GM13976 (cell line): ENCODE data around the gene RPS6KL1.
"Not testable (repeated sequence)": the region's sequence is repeated elsewhere in the genome, so short reads cannot be mapped to it uniquely, and the experiment has no call there.

Experiments
- DNase-seq: peaks from one replicate; pipeline ENCODE4 v3.0.0; 2012; ENCODE audit warnings: low spot score
- in situ Hi-C: fragments of 300-500 bp; cut with MboI; formaldehyde crosslinking; loops from one replicate; pipeline ENCODE4 v1.12.0; 2022; ENCODE audit warnings: low sequenced_read_pairs, mixed read lengths, inconsistent platforms; ENCODE audit not compliant: unreplicated experiment
- TF ChIP-seq, protein P1 (sequence below): IDR thresholded peaks from 2 replicates; pipeline ENCODE4 v1.5.1; 2012; ENCODE audit warnings: borderline replicate concordance, mild to moderate bottlenecking; ENCODE audit not compliant: insufficient read depth; ENCODE audit errors: extremely low read depth, missing control alignments, control extremely low read depth

RPS6KL1 gene

GRCh38 chr14:74936731-74937130, 13.7 kb upstream of the RPS6KL1 start:
- DNase-seq, result no peak
- in situ Hi-C loops, result no loop called here
- TF ChIP-seq, protein P1, sequence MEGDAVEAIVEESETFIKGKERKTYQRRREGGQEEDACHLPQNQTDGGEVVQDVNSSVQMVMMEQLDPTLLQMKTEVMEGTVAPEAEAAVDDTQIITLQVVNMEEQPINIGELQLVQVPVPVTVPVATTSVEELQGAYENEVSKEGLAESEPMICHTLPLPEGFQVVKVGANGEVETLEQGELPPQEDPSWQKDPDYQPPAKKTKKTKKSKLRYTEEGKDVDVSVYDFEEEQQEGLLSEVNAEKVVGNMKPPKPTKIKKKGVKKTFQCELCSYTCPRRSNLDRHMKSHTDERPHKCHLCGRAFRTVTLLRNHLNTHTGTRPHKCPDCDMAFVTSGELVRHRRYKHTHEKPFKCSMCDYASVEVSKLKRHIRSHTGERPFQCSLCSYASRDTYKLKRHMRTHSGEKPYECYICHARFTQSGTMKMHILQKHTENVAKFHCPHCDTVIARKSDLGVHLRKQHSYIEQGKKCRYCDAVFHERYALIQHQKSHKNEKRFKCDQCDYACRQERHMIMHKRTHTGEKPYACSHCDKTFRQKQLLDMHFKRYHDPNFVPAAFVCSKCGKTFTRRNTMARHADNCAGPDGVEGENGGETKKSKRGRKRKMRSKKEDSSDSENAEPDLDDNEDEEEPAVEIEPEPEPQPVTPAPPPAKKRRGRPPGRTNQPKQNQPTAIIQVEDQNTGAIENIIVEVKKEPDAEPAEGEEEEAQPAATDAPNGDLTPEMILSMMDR, result no peak

- TF ChIP-seq, protein P1, result no peak
- no peak for DNase-seq
- in situ Hi-C loops, result no loop called here
Observed at GRCh38 chr14:74936151-74936550, 13.1 kb upstream of the RPS6KL1 start.

GRCh38 chr14:74935360-74935680, 12.3 kb upstream of the RPS6KL1 start:
- no peak for DNase-seq
- in situ Hi-C loops, result no loop called here
- TF ChIP-seq, protein P1, result no peak

DNA sequence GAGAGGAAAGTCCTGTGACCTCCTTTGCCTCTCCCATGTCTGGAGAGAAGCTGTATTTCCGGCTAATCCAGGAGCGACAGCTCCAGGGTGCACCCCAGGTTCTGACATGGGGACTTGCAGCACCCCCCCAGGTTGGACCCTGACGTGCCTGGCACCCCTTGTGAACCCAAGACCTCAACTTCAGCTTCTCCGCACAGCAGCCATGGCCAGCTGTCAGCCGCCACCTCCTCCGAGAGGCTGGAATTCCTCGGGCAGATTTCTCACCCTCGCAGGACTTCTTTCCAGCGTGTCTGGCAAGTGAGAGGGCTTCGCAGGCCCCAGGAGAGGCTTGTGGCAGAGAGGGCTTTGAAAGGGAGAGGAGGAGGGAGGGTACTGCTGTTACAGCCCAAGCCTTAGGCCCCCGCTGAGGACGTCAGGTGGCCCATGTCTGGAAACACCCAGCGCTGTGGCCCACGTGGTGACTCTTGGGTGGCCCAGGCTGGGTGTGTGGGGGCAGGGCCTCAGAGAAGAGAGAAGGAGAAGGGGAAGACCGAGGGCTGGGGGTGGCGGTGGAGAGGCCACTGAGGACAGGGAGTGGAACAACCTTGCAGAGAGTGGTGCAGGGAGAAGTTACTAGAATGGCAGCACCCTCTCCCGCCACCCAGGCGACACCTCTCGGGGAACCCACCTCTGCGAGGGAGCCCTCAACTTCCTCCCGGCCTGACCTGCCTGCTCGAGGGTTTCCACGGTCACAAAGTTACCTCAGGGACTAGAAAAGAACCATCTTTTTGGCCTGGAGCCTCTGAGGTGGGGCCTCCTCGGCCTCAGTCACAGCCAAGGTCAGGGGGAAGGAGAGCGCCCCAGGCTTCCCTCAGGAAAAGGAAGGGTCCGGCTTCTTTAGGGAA, 11.7 kb upstream of the RPS6KL1 start:
- TF ChIP-seq, protein P1, result no peak
- DNase-seq, result no peak
- in situ Hi-C loops, result no loop called here

DNA sequence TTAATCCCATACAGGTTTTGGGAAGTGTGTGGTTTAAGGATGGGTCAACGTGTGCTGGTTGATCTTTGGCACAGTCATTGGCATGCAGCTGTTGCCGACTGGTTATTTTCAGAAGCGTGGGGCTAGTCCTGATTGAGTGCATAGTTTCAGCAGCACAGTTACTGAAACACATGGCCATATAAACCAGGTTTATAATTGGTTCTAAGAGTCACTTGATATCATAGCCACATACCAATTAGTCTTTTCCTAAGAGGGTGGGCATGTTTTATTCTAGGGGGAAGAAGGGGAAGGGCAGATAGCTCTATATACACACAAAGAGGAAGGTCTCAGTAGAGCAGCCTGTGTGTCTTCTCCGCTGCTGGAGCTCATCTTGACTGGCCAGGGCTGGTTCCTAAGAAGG, 11.0 kb upstream of the RPS6KL1 start:
- no peak for DNase-seq
- TF ChIP-seq, protein P1, result no peak
- in situ Hi-C loops, result no loop called here

- DNase-seq, in situ Hi-C loops: not testable (repeated sequence)
Observed at GRCh38 chr14:74932936-74933335, 9.9 kb upstream of the RPS6KL1 start.

- in situ Hi-C loops, result no loop called here
- no peak for DNase-seq
- TF ChIP-seq, protein P1, result no peak
Observed at GRCh38 chr14:74932401-74932901, 9.4 kb upstream of the RPS6KL1 start.

- in situ Hi-C loops, DNase-seq: not testable (repeated sequence)
Observed at GRCh38 chr14:74931744-74932143, 8.7 kb upstream of the RPS6KL1 start.
